ENCODE data around the gene LPP.
A peak's percentile ranks its signal among the peaks of the same experiment; 100 is the strongest.

LPP gene

DNA sequence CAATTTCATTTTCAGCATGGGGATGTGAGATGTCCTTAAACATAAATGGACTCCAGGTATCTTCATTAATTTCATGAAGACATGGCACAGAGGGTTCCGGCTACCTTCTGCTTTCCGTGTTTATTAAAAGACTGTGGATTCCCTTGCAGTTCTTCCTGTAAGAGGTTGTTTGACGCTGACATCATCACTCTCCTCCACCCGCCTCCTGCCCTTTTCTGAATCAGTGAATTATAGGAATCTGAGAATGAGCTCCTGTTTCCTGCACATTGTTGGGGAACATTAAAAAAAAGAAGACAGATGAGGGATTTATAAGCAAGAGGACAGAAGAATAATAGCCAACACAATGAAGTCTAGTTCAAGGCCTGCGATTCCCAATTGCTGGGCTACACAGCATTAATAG, 191.3 kb downstream of the LPP start:
- no peak overlapping the region for H3K4me3 ChIP-seq (ENCODE audit: extremely low read depth, insufficient read depth, low read length, poor library complexity, severe bottlenecking)
- H3K4me1 ChIP-seq (ENCODE audit: control insufficient read depth, insufficient read depth, low read length, poor library complexity, severe bottlenecking), result peaks cover 26% of the 10 kb centered on the region
- 100% methylated on average over 1 of the region's 5 CpGs; no CpG with 5 or more reads in 1 of the 2 experiments for WGBS, 2 experiments (ENCODE audit: insufficient coverage in 2 of 2)
- no peaks in the 10 kb centered on the region for H3K9me3 ChIP-seq (ENCODE audit: control insufficient read depth, low read length)
- no peak overlapping the region for H3K27ac ChIP-seq (ENCODE audit: low read depth, low read length, severe bottlenecking)
- H3K36me3 ChIP-seq (ENCODE audit: control insufficient read depth, insufficient read depth, low read length), result peaks cover 4% of the 10 kb centered on the region

DNA sequence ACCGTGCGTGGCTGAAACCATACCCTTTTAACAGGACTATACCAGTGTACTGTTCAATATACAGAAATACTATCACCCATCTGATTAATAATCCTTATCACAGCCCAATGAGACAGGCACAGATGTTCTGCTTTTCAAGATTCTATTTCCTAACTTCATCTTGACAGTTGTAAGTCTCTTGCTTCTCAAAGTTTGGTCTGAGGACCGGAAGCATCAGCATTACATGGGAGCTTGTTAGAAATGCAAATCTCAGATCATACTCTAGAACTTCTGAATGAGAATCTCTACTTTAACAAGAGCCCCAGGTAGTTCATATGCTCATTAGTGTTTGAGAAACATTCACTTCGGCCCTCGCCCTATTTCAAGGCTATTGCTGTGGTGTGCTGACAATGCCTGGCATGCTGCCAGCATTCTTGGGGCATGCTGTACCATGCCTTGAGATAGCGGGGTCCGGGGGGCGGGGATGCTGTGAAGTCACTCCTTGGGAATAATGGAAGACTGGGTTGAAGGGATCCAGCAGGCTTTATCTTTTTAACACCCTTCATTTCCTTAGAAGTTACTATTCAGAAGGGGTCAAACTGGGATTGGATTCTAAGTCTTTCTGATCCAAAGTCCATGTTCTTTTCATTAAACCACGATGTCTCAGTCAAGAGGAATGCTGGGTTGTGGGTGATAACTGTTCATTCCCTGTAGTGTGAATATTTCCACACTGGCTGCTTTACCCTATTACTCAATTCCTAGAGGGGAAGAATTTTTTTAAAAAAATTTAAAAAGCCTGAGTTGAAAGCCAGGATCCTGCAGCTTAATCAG, 194.7 kb downstream of the LPP start:
- H3K4me3 ChIP-seq (ENCODE audit: extremely low read depth, insufficient read depth, low read length, poor library complexity, severe bottlenecking), result no peak overlapping the region
- H3K36me3 ChIP-seq (ENCODE audit: control insufficient read depth, insufficient read depth, low read length), result peaks cover 4% of the 10 kb centered on the region
- H3K9me3 ChIP-seq (ENCODE audit: control insufficient read depth, low read length), result no peaks in the 10 kb centered on the region
- peaks cover 26% of the 10 kb centered on the region for H3K4me1 ChIP-seq (ENCODE audit: control insufficient read depth, insufficient read depth, low read length, poor library complexity, severe bottlenecking)
- WGBS, 2 experiments (ENCODE audit: insufficient coverage in 2 of 2), result 93 to 94% methylated on average over 4 of the region's 9 CpGs
- peak overlapping the region; percentile 60 for H3K27ac ChIP-seq (ENCODE audit: low read depth, low read length, severe bottlenecking)

DNA sequence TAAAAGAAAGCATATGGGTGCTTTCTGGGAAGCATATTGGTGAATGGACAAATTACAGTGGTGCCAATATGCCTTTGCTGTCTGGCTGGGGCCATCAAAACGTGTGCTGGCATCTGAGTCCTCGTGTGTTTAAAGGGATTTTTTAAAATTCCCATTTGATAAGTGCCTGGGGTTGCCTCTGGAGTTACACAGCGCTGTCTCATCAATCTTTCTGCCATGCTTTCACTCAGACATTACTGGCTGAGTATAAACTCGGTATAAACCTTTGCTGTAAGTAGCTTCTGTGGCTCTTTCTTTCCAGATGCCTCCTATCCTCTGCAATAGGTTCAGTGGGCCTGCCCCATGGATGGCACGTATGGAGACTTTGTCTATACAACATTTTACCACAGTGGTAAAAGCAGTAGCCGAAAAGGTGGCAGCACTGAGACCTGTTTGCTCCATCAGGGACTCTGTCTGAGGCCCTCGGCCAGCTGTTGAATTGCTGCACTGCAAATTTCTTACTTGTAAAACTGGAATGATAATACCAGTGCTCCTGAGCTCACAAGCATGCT, 195.5 kb downstream of the LPP start:
- Histone ChIP-seq H3K27ac (ENCODE audit: low read depth, low read length, severe bottlenecking) (no peak overlapping the region), H3K4me3 (ENCODE audit: extremely low read depth, insufficient read depth, low read length, poor library complexity, severe bottlenecking) (no peak overlapping the region), H3K36me3 (ENCODE audit: control insufficient read depth, insufficient read depth, low read length) (peaks cover 4% of the 10 kb centered on the region), H3K9me3 (ENCODE audit: control insufficient read depth, low read length) (no peaks in the 10 kb centered on the region), H3K4me1 (ENCODE audit: control insufficient read depth, insufficient read depth, low read length, poor library complexity, severe bottlenecking) (peaks cover 26% of the 10 kb centered on the region)
- 73 to 83% methylated on average over 5 of the region's 7 CpGs for WGBS, 2 experiments (ENCODE audit: insufficient coverage in 2 of 2)

DNA sequence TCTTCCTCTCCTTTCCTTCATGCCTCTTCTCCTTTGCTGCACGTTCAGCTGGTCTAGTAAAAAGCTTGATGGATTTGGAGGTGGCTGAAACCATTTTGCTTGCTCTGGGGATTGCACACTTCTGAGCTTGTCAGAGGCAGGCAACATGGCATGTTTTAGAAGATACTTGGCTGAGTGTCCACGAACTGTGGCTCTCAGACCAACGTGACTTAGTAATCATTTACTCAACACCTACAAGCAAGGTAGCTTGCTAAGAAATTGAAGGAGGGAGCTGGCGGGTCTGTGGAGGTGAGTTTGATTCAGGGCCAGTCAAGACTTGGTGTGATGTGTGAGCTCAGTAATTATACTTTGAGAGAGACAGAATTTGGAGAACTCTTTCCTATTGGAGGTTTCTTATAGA, 196.0 kb downstream of the LPP start:
- Histone ChIP-seq H3K27ac (ENCODE audit: low read depth, low read length, severe bottlenecking) (no peak overlapping the region), H3K4me1 (ENCODE audit: control insufficient read depth, insufficient read depth, low read length, poor library complexity, severe bottlenecking) (peaks cover 23% of the 10 kb centered on the region), H3K4me3 (ENCODE audit: extremely low read depth, insufficient read depth, low read length, poor library complexity, severe bottlenecking) (no peak overlapping the region), H3K36me3 (ENCODE audit: control insufficient read depth, insufficient read depth, low read length) (peaks cover 6% of the 10 kb centered on the region), H3K9me3 (ENCODE audit: control insufficient read depth, low read length) (no peaks in the 10 kb centered on the region)
- WGBS, 2 experiments (ENCODE audit: insufficient coverage in 2 of 2), result 100% methylated on average over 1 of the region's 4 CpGs; no CpG with 5 or more reads in 1 of the 2 experiments

DNA sequence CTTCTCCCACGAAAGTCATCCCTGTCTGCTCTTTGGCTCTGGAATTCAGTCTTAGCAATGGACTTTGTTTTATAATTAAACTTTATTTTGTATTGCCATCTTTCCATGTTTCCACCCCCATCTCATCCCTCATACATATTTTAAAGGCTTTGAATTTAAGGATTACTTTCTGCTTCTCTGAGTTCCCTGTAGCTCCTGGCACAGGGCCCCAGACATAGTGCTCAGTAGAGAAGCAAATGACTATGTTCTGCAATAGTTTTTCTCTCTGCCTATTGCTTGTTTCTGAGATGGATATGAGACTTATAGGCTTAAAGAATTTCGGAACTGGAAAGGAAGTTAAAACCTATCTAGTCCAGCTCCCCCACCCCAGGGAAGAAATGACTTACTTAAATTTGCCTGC, 197.0 kb downstream of the LPP start:
- H3K4me1 ChIP-seq (ENCODE audit: control insufficient read depth, insufficient read depth, low read length, poor library complexity, severe bottlenecking), result peaks cover 17% of the 10 kb centered on the region
- H3K27ac ChIP-seq (ENCODE audit: low read depth, low read length, severe bottlenecking), result no peak overlapping the region
- WGBS, 2 experiments (ENCODE audit: insufficient coverage in 2 of 2), result 100% methylated on average over 1 of the region's 2 CpGs; no CpG with 5 or more reads in 1 of the 2 experiments
- no peaks in the 10 kb centered on the region for H3K9me3 ChIP-seq (ENCODE audit: control insufficient read depth, low read length)
- H3K36me3 ChIP-seq (ENCODE audit: control insufficient read depth, insufficient read depth, low read length), result peaks cover 6% of the 10 kb centered on the region
- H3K4me3 ChIP-seq (ENCODE audit: extremely low read depth, insufficient read depth, low read length, poor library complexity, severe bottlenecking), result no peak overlapping the region

DNA sequence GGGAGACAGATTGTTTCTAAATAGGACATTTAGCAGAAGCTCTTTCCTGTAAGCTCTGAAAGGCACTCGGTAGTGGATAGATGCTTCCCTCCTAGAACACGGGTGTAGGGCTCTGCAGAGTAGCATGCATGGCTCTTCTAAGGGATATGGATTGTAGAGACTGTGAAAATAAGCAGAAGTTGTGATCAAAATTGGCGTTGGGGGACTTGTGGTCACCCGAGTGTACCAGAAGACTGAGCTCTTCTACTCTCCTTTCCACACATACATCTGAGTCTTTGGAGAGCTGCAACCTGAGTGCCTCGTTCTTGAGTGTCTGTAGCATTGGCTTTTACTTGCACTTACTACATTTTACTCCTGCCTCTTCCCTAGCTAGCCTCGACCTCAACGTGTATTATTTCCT, 197.7 kb downstream of the LPP start:
- no peaks in the 10 kb centered on the region for H3K9me3 ChIP-seq (ENCODE audit: control insufficient read depth, low read length)
- peaks cover 6% of the 10 kb centered on the region for H3K36me3 ChIP-seq (ENCODE audit: control insufficient read depth, insufficient read depth, low read length)
- H3K4me1 ChIP-seq (ENCODE audit: control insufficient read depth, insufficient read depth, low read length, poor library complexity, severe bottlenecking), result peaks cover 17% of the 10 kb centered on the region
- H3K4me3 ChIP-seq (ENCODE audit: extremely low read depth, insufficient read depth, low read length, poor library complexity, severe bottlenecking), result no peak overlapping the region
- H3K27ac ChIP-seq (ENCODE audit: low read depth, low read length, severe bottlenecking), result no peak overlapping the region
- WGBS, 2 experiments (ENCODE audit: insufficient coverage in 2 of 2), result 91 to 96% methylated on average over 5 to 7 of the region's 7 CpGs

DNA sequence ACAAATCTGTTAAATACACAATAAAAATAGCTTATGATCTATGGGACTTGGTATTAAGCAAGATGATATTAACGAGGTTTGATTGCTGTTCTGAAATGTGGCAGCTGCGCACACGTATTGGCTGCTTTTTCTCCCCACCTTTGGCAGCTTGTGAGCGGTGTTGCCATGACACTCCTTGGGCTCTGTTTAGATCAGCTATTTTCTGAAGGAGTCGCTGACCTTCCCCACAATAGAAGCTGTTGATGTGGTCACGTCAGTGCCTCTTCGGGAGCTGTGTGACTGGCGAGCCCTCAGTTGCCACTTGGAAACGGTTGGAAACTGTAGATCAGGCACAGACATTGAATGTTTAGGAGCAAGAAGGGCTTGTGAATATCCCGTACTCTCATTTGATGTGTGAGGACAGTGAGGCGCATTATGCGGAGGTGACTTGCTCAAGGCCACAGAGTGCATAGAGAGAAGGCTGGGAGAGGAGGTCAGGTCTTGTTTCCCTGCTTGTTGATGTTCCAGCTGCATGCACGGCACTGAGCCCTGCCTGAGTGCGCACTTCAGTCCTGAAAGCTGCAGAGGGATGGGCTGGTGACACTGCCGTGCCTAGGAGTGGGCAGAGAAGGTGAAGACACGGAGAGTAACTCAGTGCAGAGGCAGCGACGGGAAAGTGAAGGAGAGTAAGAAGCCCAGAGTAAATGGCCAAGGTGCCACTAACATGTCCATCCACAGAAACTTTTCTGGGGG, 198.4 kb downstream of the LPP start:
- H3K4me1 ChIP-seq (ENCODE audit: control insufficient read depth, insufficient read depth, low read length, poor library complexity, severe bottlenecking), result peaks cover 17% of the 10 kb centered on the region

DNA sequence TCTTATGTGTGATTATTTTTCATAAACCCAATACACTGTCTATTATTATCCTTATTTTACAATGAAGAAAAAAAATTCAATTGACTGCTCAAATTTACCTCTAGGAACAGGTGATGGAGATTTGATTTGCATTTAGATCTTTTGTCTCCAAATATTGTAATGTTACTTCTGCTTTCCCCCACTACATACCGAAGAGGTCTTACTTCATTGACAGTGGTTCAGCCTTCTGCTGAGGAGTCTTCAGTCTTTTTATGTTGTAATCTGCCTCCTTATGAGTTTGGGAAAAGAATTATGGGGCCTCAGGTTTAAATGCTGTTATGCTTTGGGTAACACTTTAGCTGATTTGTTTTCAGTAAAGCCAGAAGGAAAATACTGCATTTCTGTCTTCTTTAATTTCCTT, 199.5 kb downstream of the LPP start:
- peaks cover 3% of the 10 kb centered on the region for H3K36me3 ChIP-seq (ENCODE audit: control insufficient read depth, insufficient read depth, low read length)
- no peaks in the 10 kb centered on the region for H3K9me3 ChIP-seq (ENCODE audit: control insufficient read depth, low read length)
- no peak overlapping the region for H3K27ac ChIP-seq (ENCODE audit: low read depth, low read length, severe bottlenecking)
- no peak overlapping the region for H3K4me3 ChIP-seq (ENCODE audit: extremely low read depth, insufficient read depth, low read length, poor library complexity, severe bottlenecking)
- WGBS, 2 experiments (ENCODE audit: insufficient coverage in 2 of 2), result no CpG with 5 or more reads among the region's 1 CpG
- peaks cover 14% of the 10 kb centered on the region for H3K4me1 ChIP-seq (ENCODE audit: control insufficient read depth, insufficient read depth, low read length, poor library complexity, severe bottlenecking)

More for the DNA sequence above, 198.4 kb downstream of the LPP start:
- Histone ChIP-seq H3K9me3 (ENCODE audit: control insufficient read depth, low read length) (no peaks in the 10 kb centered on the region), H3K36me3 (ENCODE audit: control insufficient read depth, insufficient read depth, low read length) (peaks cover 5% of the 10 kb centered on the region), H3K27ac (ENCODE audit: low read depth, low read length, severe bottlenecking) (no peak overlapping the region), H3K4me3 (ENCODE audit: extremely low read depth, insufficient read depth, low read length, poor library complexity, severe bottlenecking) (no peak overlapping the region)
- 89 to 94% methylated on average over 13 to 16 of the region's 18 CpGs for WGBS, 2 experiments (ENCODE audit: insufficient coverage in 2 of 2)

DNA sequence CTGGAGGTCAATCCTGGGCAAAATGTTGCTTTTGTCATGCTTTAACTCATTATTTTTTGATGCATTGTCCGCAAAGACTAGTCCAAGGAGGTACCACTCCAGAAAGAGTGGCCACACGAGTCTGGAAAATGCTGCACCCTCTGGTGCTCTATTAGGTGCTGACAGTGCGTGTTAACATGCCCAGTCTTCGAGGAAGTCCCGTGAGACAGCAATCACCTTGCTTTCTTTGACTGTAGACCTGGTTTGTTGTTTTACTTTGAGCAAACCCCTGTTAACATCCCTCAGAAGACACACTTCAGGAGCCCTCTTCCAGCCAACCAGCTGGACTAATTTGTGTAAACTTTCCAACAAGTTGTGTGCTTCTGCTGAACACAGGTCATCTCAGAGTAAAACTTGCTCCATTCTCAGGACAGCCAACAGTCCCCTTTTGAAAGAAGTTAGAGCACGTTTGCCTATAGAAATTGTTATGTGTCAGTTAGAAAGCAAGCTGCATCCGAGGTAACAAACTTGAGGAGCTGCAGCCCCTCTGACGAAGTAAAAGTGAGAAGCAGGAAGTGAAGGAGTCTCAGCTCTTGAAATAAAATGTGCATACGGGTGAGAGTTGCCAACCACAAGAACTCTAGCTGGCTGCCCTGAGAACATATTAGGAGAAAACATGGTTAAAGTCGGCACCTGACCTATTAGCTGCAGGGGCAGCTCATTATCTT, 205.0 kb downstream of the LPP start:
- Histone ChIP-seq H3K9me3 (ENCODE audit: control insufficient read depth, low read length) (no peaks in the 10 kb centered on the region), H3K4me3 (ENCODE audit: extremely low read depth, insufficient read depth, low read length, poor library complexity, severe bottlenecking) (no peak overlapping the region), H3K27ac (ENCODE audit: low read depth, low read length, severe bottlenecking) (no peak overlapping the region), H3K36me3 (ENCODE audit: control insufficient read depth, insufficient read depth, low read length) (peaks cover 3% of the 10 kb centered on the region), H3K4me1 (ENCODE audit: control insufficient read depth, insufficient read depth, low read length, poor library complexity, severe bottlenecking) (peaks cover 9% of the 10 kb centered on the region)
- WGBS, 2 experiments (ENCODE audit: insufficient coverage in 2 of 2), result 93 to 96% methylated on average over 8 to 10 of the region's 10 CpGs

DNA sequence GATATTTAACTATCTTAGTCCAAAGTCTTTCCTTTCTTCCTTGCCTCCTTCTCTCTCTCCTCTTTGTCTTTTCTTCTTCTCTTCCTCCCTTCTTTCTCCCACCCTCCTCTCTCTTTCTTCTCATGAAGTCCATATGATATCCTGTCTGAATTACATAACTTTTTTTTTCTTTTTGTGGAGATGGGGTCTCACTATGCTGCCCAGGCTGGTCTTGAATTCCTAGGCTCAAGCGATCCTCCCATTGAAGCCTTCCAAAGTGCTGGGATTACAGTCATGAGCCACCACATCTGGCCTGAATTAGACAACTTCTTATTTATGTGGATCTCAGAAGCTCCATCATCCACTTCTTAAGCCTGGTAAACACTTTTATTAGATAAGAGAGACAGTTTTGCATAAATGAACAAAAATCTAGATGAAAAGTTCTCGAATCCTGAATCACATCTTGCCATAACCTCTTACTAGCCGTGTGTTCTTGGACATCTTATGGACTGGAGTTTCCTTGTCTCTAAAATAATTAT, 206.5 kb downstream of the LPP start:
- Histone ChIP-seq H3K4me3 (ENCODE audit: extremely low read depth, insufficient read depth, low read length, poor library complexity, severe bottlenecking) (no peak overlapping the region), H3K4me1 (ENCODE audit: control insufficient read depth, insufficient read depth, low read length, poor library complexity, severe bottlenecking) (peaks cover 9% of the 10 kb centered on the region), H3K9me3 (ENCODE audit: control insufficient read depth, low read length) (no peaks in the 10 kb centered on the region), H3K27ac (ENCODE audit: low read depth, low read length, severe bottlenecking) (no peak overlapping the region), H3K36me3 (ENCODE audit: control insufficient read depth, insufficient read depth, low read length) (no peaks in the 10 kb centered on the region)
- 100% methylated on average over 1 of the region's 3 CpGs for WGBS, 2 experiments (ENCODE audit: insufficient coverage in 2 of 2)

Measured in mesodermal cell (in vitro differentiated cells).